Measurements from ENCODE around the gene INSYN2A. TPM values are rescaled to one million over a fixed set of nuclear protein-coding genes. Genes with fewer than 3 reads are reported as not detected.

INSYN2A gene
- polyA plus RNA-seq, 1 donor from 2014 or later: 4.2 TPM

DNA sequence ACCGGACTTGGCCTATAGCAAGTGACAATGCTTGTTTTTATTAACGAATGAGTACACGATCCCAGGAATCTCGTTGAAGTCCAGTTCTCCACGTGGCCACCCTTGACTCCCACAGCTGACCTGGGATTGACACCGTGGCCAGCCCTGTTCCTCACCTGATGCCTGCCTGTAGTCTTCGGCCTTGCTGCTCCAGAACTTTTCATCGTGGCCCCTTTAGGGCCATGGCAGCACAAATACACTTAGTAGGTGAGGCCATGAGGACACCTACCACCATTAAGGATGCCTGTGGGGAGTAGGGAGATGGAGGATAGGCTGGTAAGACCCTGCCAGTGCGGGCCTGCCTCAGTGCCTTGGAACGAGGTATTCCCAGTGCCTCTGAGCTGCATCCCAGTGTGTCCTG lies 30.6 kb upstream of the INSYN2A start:
- no peak overlapping the region for H3K9ac ChIP-seq (ENCODE audit: low read length)
- H3K9me2 ChIP-seq (ENCODE audit: insufficient read depth, low read length): no peaks in the 10 kb centered on the region
- no peaks in the 10 kb centered on the region for H3K79me2 ChIP-seq (replicated peaks; ENCODE audit: insufficient read depth, low read length)
- no peak overlapping the region for H3K27ac ChIP-seq (ENCODE audit: low read length)
- no peaks in the 10 kb centered on the region for H3F3A ChIP-seq (ENCODE audit: insufficient read depth, low read length, poor library complexity, severe bottlenecking)
- no peaks in the 10 kb centered on the region for H3K36me3 ChIP-seq (ENCODE audit: insufficient read depth, low read length)
- no peak overlapping the region for H3K4me2 ChIP-seq (ENCODE audit: low read length)
- TF ChIP-seq, protein P1, sequence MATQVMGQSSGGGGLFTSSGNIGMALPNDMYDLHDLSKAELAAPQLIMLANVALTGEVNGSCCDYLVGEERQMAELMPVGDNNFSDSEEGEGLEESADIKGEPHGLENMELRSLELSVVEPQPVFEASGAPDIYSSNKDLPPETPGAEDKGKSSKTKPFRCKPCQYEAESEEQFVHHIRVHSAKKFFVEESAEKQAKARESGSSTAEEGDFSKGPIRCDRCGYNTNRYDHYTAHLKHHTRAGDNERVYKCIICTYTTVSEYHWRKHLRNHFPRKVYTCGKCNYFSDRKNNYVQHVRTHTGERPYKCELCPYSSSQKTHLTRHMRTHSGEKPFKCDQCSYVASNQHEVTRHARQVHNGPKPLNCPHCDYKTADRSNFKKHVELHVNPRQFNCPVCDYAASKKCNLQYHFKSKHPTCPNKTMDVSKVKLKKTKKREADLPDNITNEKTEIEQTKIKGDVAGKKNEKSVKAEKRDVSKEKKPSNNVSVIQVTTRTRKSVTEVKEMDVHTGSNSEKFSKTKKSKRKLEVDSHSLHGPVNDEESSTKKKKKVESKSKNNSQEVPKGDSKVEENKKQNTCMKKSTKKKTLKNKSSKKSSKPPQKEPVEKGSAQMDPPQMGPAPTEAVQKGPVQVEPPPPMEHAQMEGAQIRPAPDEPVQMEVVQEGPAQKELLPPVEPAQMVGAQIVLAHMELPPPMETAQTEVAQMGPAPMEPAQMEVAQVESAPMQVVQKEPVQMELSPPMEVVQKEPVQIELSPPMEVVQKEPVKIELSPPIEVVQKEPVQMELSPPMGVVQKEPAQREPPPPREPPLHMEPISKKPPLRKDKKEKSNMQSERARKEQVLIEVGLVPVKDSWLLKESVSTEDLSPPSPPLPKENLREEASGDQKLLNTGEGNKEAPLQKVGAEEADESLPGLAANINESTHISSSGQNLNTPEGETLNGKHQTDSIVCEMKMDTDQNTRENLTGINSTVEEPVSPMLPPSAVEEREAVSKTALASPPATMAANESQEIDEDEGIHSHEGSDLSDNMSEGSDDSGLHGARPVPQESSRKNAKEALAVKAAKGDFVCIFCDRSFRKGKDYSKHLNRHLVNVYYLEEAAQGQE (IDR thresholded peaks at IDR 0.05; ENCODE audit: borderline replicate concordance): no peak
- TF ChIP-seq RAD21 (conservative IDR thresholded peaks at IDR 0.05) (no peak), CTCF (IDR thresholded peaks at IDR 0.05; ENCODE audit: poor library complexity, severe bottlenecking) (no peak), MXI1 (conservative IDR thresholded peaks at IDR 0.05; ENCODE audit: poor library complexity, severe bottlenecking) (no peak), EP300 (conservative IDR thresholded peaks at IDR 0.05; ENCODE audit: poor library complexity, severe bottlenecking) (no peak), EZH2 (IDR thresholded peaks at IDR 0.05; ENCODE audit: borderline replicate concordance, insufficient read depth, low read length, poor library complexity, severe bottlenecking) (no peak)
- no peaks in the 10 kb centered on the region for H3K9me3 ChIP-seq (ENCODE audit: low read length)
- H3K4me3 ChIP-seq (ENCODE audit: low read length): no peak overlapping the region
- no peaks in the 10 kb centered on the region for H4K20me1 ChIP-seq (ENCODE audit: insufficient read depth)
- H3K27me3 ChIP-seq (ENCODE audit: insufficient read depth, low read depth, low read length): no peaks in the 10 kb centered on the region
- H2AFZ ChIP-seq (ENCODE audit: low read depth, low read length): no peak overlapping the region

- H3K27me3 ChIP-seq (ENCODE audit: insufficient read depth, low read depth, low read length): no peaks in the 10 kb centered on the region
- no peak overlapping the region for H3K4me2 ChIP-seq (ENCODE audit: low read length)
- TF ChIP-seq RAD21 (conservative IDR thresholded peaks at IDR 0.05) (no peak), POLR2AphosphoS5 (IDR thresholded peaks at IDR 0.05) (no peak), TAF1 (IDR thresholded peaks at IDR 0.05; ENCODE audit: low read depth) (no peak), SMC3 (conservative IDR thresholded peaks at IDR 0.05; ENCODE audit: poor library complexity) (no peak)
- TF ChIP-seq, protein P1 (IDR thresholded peaks at IDR 0.05; ENCODE audit: borderline replicate concordance): no peak
- H3F3A ChIP-seq (ENCODE audit: insufficient read depth, low read length, poor library complexity, severe bottlenecking): no peaks in the 10 kb centered on the region
- no peaks in the 10 kb centered on the region for H3K9me3 ChIP-seq (ENCODE audit: low read length)
- no peaks in the 10 kb centered on the region for H3K9me2 ChIP-seq (ENCODE audit: insufficient read depth, low read length)
- no peak overlapping the region for H2AFZ ChIP-seq (ENCODE audit: low read depth, low read length)
- no peak overlapping the region for H3K9ac ChIP-seq (ENCODE audit: low read length)
- no peaks in the 10 kb centered on the region for H4K20me1 ChIP-seq (ENCODE audit: insufficient read depth)
- H3K27ac ChIP-seq (ENCODE audit: low read length): no peak overlapping the region
- H3K36me3 ChIP-seq (ENCODE audit: insufficient read depth, low read length): no peaks in the 10 kb centered on the region
- no peaks in the 10 kb centered on the region for H3K79me2 ChIP-seq (replicated peaks; ENCODE audit: insufficient read depth, low read length)
- no peak overlapping the region for H3K4me3 ChIP-seq (ENCODE audit: low read length)
Observed at GRCh38 chr10:127221281-127221680, 24.9 kb upstream of the INSYN2A start.

All from neural cell (in vitro differentiated cells).